AG09319 (cell line): Measurements from ENCODE around the gene HDAC5.

Experiments
- DNase-seq: peaks from one replicate; pipeline ENCODE4 v3.0.0-alpha.2; 2010; ENCODE audit warnings: low read depth; ENCODE audit errors: extremely low read depth
- CTCF ChIP-seq: IDR thresholded peaks from 2 replicates; pipeline ENCODE4 v1.5.1; 2011; ENCODE audit warnings: low read depth, mild to moderate bottlenecking, inconsistent platforms, low read length, moderate library complexity

Gene HDAC5

DNA sequence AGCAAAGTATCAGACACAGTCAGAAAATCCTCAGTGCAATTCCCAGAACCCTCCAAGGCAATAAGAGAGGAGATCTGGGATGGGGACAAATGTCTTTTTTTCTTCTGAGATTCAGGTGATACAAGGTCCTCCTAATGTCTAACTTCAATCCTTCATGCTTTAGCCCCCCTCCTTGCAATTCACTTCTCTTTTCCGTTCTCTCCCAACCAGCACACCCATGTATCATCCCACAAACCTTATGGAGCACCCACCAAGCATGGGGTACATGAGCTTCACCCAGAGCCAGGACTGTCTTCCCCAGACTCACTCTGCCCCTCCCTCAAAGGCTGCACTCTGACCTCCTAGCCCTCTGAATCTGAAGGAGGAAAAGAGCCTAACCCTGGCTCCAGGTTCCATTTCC is 10.1 kb downstream of the HDAC5 start:
- TF ChIP-seq CTCF: no peak
- no peak for DNase-seq

GRCh38 chr17:44112284-44113280 is 10.9 kb downstream of the HDAC5 start:
- DNase-seq: no peak
- no peak for TF ChIP-seq CTCF

DNA sequence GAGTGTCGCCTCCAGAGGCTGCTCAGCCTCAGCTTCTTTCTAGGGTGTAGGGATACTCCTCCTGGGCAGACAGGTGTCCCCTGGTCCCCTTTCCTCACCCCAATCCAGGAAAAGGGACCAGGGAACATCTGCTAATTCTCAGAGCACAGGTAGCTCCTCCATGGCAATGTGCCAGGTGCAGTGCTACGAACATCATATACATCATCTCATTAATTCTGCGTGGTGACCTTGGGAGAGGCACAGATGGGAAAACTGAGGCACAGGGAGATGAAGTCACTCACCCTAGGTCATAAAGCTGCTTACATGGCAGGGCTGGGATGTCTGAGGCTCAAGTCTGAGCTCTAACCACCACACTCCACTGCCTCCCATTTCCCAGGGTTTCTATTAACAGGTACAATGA is 11.7 kb downstream of the HDAC5 start:
- no peak for DNase-seq
- TF ChIP-seq CTCF: no peak

DNA sequence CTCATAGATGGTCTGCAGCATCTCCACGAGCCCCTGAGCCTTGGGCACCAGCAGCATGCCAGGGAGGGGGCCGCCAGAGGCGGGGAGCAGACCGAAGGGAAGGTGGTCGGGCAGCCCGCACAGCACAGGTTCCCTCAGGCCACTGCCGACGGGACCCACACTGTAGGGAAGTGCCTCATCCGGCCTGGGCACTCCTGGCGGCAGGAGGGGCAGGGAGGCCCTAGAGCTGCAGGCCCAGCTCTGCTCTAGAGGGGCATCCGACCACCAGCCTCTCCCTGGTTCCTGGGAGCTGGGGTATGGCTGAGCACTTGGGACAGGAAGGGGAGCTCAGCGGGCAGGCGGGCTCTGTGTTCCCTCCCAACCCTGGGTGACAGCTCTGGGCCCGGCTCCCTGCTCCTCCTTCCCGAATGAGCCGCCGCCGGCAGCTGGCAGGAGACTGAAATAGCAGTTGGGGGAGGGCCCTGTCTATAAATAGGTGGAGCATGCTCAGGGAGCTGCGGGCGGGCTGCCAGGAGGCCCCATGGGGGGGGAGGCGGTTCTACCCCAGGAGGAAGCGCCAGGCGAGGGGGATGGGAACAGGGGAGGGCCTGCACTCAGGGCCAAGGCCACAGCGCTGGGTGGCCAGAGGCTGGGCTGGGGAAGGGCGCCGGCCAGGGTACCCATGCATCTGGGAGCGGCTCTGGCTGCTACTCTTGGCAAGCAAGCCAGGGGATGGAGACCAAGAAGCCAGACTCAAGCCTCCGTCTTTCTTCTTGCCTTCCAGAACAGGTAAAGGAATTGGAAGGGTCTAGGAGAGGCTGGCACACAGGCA is 12.4 kb downstream of the HDAC5 start:
- peak; percentile 79 for DNase-seq
- TF ChIP-seq CTCF: no peak; the same call in 1 of the 2 replicates

- no peak for TF ChIP-seq CTCF
- DNase-seq: no peak
Observed at GRCh38 chr17:44110011-44110686, 13.3 kb downstream of the HDAC5 start.

- no peak for DNase-seq
- no peak for TF ChIP-seq CTCF
Observed at GRCh38 chr17:44109312-44109630, 14.2 kb downstream of the HDAC5 start.
